HL-60 (cell line): ENCODE results near the gene ZNF277.

Experiments used
- DNase-seq, 2 experiments: peaks; one replicate each; pipeline ENCODE4 v3.0.0-alpha.2; 2010 to 2020; ENCODE audit warnings: low read depth in 1 of 2, low spot score in 1 of 2
- H3K27ac ChIP-seq: fragments of 250-450 bp; sonication (Bioruptor Pico); replicated peaks from 2 replicates; pipeline ENCODE4 v1.5.1; 2020; ENCODE audit warnings: mild to moderate bottlenecking, moderate library complexity
- H3K27me3 ChIP-seq: fragments of 250-450 bp; sonication (Bioruptor Pico); 2 replicates; pipeline ENCODE4 v1.5.1; 2021; ENCODE audit warnings: mild to moderate bottlenecking, moderate library complexity; ENCODE audit not compliant: insufficient read depth, poor library complexity, severe bottlenecking
- H3K4me3 ChIP-seq: replicated peaks from 2 replicates; pipeline ENCODE4 v1.5.1; 2011; ENCODE audit warnings: mild to moderate bottlenecking, control low read depth, low read length; ENCODE audit not compliant: insufficient read depth
- CTCF ChIP-seq: IDR thresholded peaks from one replicate; pipeline ENCODE4 v1.5.1; 2011; ENCODE audit warnings: low read length, control low read depth, inconsistent platforms; ENCODE audit not compliant: insufficient read depth
- GABPA ChIP-seq: IDR thresholded peaks from 2 replicates; pipeline ENCODE4 v1.6.1; 2012; ENCODE audit warnings: low read depth
- POLR2AphosphoS5 ChIP-seq: IDR thresholded peaks from 2 replicates; pipeline ENCODE4 v1.6.1; 2012; ENCODE audit warnings: low read depth
- REST ChIP-seq: IDR thresholded peaks from 2 replicates; pipeline ENCODE4 v1.6.1; 2012; ENCODE audit warnings: low read depth; ENCODE audit not compliant: insufficient replicate concordance
- SPI1 ChIP-seq: IDR thresholded peaks from 2 replicates; pipeline ENCODE4 v1.6.1; 2012; ENCODE audit warnings: low read depth, mild to moderate bottlenecking, borderline replicate concordance

The ZNF277 gene

GRCh38 chr7:112300072-112300471 lies 93.6 kb downstream of the ZNF277 start:
- no peak overlapping the region for H3K27ac ChIP-seq
- H3K4me3 ChIP-seq = no peak overlapping the region
- DNase-seq = no peak
- TF ChIP-seq POLR2AphosphoS5 = no peak
- TF ChIP-seq SPI1 = no peak
- no peak for TF ChIP-seq GABPA
- no peak for TF ChIP-seq REST
- TF ChIP-seq CTCF = no peak
- H3K27me3 ChIP-seq = no peaks in the 10 kb centered on the region

GRCh38 chr7:112300831-112301407 lies 94.4 kb downstream of the ZNF277 start:
- H3K27ac ChIP-seq = no peak overlapping the region
- no peak for DNase-seq
- TF ChIP-seq SPI1 (no peak), CTCF (no peak), POLR2AphosphoS5 (no peak), GABPA (no peak), REST (no peak)

GRCh38 chr7:112302566-112302965 lies 96.1 kb downstream of the ZNF277 start:
- no peak for DNase-seq
- no peaks in the 10 kb centered on the region for H3K27me3 ChIP-seq
- no peak overlapping the region for H3K4me3 ChIP-seq
- TF ChIP-seq GABPA = no peak
- no peak for TF ChIP-seq POLR2AphosphoS5
- no peak for TF ChIP-seq REST
- TF ChIP-seq SPI1 = no peak
- TF ChIP-seq CTCF = no peak
- no peak overlapping the region for H3K27ac ChIP-seq

More at GRCh38 chr7:112300831-112301407, 94.4 kb downstream of the ZNF277 start:
- Histone ChIP-seq H3K4me3 (no peak overlapping the region), H3K27me3 (no peaks in the 10 kb centered on the region)
